NCI-H748 (cell line): ENCODE data around the gene MYOF.
"Not testable (repeated sequence)": the region's sequence is repeated elsewhere in the genome, so short reads cannot be mapped to it uniquely, and the experiment has no call there.

Experiments used
- DNase-seq: peaks from one replicate; lab custom pipeline; 2025; ENCODE audit not compliant: unreplicated experiment; lab: John Stamatoyannopoulos, UW

The MYOF gene

GRCh38 chr10:93356516-93356915, 125.6 kb downstream of the MYOF start:
- no peak for DNase-seq

DNA sequence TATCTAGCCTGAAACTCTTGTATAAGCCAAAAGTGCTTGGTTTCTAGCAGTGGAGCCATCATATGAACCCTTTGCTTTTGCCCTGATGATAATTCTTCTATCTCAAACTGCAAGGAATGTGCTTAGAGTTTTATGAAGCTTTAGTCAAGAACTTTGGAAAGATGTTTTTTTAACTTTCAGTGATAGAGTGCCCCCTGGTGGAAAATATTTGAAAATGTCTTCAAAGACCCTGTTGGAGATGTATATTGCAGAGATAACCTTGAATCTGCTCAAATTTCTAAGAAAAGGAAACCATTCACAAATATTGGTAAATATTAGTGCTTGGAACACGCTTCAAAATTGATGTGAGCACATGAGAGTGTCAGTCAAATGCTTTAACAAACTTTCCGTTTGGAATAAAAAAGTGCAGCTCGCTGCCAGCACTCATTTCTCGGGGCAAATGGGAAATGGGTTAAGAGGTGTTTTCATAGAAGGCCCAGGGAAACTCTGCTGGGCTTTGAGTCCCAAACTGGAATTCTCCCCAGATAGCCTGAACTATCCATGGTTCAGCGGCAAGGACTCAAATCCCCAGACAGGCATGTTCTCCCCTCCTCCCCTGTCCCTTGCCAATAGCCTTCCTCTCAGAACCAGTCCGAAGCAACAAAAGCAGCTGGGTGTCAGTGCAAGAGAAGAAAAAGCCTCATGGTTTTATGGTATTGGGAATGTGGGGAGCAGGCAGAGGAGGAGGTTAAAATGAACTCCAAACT, 129.3 kb downstream of the MYOF start:
- DNase-seq = peak; percentile 26

DNA sequence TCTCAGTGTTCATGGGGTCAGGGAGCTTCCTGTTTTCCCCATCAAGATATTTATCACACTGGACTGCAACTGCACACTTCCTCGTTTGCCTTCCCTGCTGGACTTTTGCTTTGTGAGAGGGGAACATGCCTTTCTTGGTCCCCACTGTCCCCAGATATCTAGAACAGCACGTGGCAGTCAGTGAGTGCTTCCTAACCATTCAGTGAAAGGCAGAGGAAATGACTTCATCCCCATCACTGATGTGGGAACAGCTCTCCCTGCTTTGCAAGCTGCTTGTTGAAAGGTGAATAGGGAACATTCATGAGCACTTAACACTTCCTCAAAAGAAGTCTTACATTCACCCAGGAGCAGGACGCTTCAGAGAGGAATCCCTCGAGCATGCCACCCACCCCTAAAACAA, 135.4 kb downstream of the MYOF start:
- no peak for DNase-seq

GRCh38 chr10:93346108-93346507, 136.0 kb downstream of the MYOF start:
- DNase-seq = no peak

GRCh38 chr10:93344691-93345090, 137.4 kb downstream of the MYOF start:
- no peak for DNase-seq

- DNase-seq = no peak
Observed at GRCh38 chr10:93342921-93343320, 139.2 kb downstream of the MYOF start.

- DNase-seq = no peak
Observed at GRCh38 chr10:93342366-93342765, 139.8 kb downstream of the MYOF start.

- DNase-seq = no peak
Observed at GRCh38 chr10:93337309-93337721, 144.8 kb downstream of the MYOF start.

GRCh38 chr10:93336678-93337077, 145.5 kb downstream of the MYOF start:
- no peak for DNase-seq

DNA sequence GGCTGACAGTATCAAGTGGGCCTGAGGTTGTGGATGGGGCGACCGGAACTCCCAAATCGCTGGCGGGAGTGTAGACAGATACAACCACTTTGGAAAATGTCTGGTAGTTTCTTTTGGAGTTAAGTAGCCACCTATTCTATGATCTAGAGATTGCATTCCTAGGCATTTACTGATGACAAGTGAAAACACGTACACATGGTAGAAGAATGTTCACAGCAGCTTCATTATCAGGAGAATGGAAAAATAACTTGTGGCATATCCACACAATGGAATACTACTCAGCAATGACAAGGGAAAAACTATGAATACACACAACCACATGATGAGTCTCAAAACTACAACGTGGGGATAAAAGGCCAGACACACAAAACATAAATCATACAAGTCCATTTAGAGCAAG, 146.0 kb downstream of the MYOF start:
- no peak for DNase-seq

DNA sequence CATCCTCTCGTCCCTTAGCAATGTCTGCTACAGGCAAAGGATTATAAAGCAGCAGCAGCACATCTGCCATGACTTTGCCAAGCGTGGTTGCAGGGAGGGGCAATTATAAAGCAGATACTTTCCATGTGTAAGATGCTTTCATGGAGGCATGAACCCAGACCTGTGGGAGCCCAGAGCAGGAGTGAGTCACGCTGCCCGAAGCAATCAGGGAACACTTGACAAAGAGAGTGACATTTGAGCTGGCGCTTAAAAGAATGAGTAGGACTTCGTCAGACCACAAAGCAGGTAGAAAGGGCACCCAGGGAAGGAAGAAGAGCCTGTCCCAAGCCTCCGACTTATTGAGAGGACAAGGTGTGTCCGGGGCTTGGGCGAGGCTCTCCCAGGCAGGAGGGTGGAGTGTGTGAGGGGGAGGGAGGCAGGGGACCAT, 147.2 kb downstream of the MYOF start:
- DNase-seq = peak; percentile 60

- DNase-seq = no peak
Observed at GRCh38 chr10:93334181-93334580, 148.0 kb downstream of the MYOF start.

- DNase-seq = peak; percentile 89
Observed at GRCh38 chr10:93333278-93333978, 148.7 kb downstream of the MYOF start.

DNA sequence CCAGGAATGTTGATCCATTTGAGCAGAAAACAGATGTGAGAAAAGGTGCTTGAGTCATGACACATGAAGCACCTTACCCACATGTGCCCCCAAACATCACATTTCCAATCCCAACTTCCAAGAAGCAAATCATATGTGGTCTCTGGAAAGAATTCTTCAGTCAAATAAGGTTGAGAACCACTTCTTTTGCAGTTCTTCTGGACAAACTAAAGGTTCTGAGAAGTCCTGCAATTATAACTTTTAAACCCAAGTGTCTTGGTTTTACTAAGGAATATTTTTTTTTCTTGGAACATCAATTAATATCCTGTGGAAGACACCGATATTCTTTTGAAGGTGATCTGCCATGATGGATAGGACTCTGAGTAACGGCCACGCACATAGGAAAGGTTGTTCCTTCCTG, 151.3 kb downstream of the MYOF start:
- DNase-seq = no peak

GRCh38 chr10:93319896-93320295, 162.2 kb downstream of the MYOF start:
- peak; percentile 69 for DNase-seq

GRCh38 chr10:93319096-93319495, 163.0 kb downstream of the MYOF start:
- no peak for DNase-seq

GRCh38 chr10:93315246-93315645, 166.9 kb downstream of the MYOF start:
- DNase-seq = no peak

DNA sequence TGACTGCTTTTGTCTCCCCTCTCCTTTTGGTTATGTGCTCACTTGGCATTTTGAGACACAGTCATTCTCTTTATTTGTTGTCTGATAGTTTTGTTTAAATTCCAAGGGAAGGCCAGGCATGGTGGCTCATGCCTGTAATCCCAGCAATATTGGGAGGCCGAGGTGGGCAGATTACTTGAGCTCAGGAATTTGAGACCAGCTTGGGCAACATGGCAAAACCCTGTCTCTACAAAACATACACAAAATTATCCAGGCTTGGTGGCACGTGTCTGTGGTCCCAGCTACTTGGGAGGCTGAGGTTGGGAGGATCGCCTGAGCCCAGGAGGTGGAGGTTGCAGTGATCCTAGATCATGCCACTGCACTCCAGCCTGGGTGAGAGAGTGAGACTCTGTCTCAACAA, 167.5 kb downstream of the MYOF start:
- DNase-seq = not testable (repeated sequence)

DNA sequence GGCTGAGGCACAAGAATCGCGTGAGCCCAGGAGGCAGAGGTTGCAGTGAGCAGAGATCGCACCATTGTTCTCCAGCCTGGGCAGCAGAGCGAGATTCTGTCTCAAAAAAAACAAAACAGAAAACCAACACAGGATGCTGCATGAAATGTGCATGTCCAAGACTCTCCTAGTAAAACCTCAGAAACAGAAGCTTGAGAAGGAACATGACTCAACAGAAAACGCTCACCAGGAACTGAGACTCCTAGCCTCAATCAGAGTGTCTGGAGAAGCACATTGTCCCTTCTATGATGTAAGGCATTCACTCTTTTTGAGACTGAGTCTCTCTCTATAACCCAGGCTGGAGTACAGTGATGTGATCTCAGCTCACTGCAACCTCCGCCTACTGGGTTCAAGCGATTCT, 168.3 kb downstream of the MYOF start:
- no peak for DNase-seq

- DNase-seq = peak; percentile 4
Observed at GRCh38 chr10:93309062-93309461, 173.1 kb downstream of the MYOF start.

DNA sequence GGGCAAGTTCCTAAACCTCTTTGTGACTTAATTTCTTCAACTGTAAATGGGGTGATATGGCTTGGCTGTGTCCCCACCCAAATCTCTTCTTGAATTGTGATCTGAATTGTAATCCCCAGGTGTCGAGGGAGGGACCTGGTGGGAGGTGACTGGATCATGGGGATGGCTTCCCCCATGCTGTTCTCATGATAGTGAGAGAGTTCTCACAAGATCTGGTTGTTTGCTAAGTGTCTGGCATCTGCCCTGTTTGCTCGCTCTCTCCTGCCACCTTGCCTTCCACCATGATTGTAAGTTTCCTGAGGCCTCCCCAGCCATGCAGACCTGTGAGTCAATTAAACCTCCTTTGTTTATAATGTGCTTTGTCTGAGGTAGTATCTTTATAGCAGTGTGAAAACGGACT, 177.0 kb downstream of the MYOF start:
- DNase-seq = no peak

DNA sequence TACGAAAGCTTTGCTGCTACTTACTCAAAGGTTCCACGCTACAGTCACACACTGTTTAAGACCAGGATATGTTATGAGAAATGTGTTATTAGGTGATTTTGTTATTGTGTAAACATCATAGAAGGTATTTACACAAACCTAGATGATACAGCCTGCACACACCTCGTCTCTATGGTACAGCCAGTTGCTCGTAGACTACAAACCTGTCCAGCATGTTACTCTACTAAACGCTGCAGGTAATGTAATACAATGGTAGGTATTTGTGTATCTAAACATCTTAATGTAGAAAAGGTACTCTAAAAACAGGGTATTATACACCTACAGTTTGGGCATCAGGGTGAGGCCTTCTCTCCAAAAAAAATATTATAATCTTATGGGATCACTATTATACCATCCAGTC, 181.2 kb downstream of the MYOF start:
- peak; percentile 16 for DNase-seq
